Epithelial cell of proximal tubule (primary cell): ENCODE results near the gene TMEM45A. TPM values are rescaled to one million over a fixed set of nuclear protein-coding genes. Genes with fewer than 3 reads are reported as not detected.
"Not testable (repeated sequence)": the region's sequence is repeated elsewhere in the genome, so short reads cannot be mapped to it uniquely, and the experiment has no call there.

Experiments
- DNase-seq: peaks from one replicate; pipeline ENCODE4 v3.0.0-alpha.2; 2011; ENCODE audit warnings: low read depth
- H3K4me3 ChIP-seq: 2 replicates; pipeline ENCODE4 v1.5.1; 2011; ENCODE audit warnings: low read depth, mild to moderate bottlenecking, low read length
- CTCF ChIP-seq: conservative IDR thresholded peaks from 2 replicates; pipeline ENCODE4 v1.5.1; 2012; ENCODE audit warnings: low read depth, mild to moderate bottlenecking, low read length
- total RNA-seq: library from RNA; depleted of rRNA; stranded (reverse); fragments of >200 nt; gene quantifications from 2 replicates; pipeline ENCODE4 v1.2.3, GENCODE V29; 2015

The TMEM45A gene
- total RNA-seq, 1 donor from 2014 or later: 1.8 TPM

- no peak for TF ChIP-seq CTCF
- H3K4me3 ChIP-seq: no peak overlapping the region
- DNase-seq: no peak
These were observed 5.6 kb upstream of the TMEM45A start for GRCh38 chr3:100486808-100487207.

GRCh38 chr3:100489118-100489517 lies 3.3 kb upstream of the TMEM45A start:
- no peak for TF ChIP-seq CTCF
- DNase-seq: no peak
- no peak overlapping the region for H3K4me3 ChIP-seq

- H3K4me3 ChIP-seq: no peak overlapping the region
- no peak for DNase-seq
- no peak for TF ChIP-seq CTCF
These were observed 4.4 kb downstream of the TMEM45A start for GRCh38 chr3:100496711-100497261.

- no peak for DNase-seq
- TF ChIP-seq CTCF: no peak
- H3K4me3 ChIP-seq: no peak overlapping the region
These were observed 7.2 kb downstream of the TMEM45A start for GRCh38 chr3:100499651-100500050.

GRCh38 chr3:100500320-100500880 lies 8.0 kb downstream of the TMEM45A start:
- H3K4me3 ChIP-seq: no peak overlapping the region
- TF ChIP-seq CTCF: no peak
- no peak for DNase-seq

GRCh38 chr3:100503448-100503847 lies 11.0 kb downstream of the TMEM45A start:
- no peak overlapping the region for H3K4me3 ChIP-seq
- TF ChIP-seq CTCF: no peak
- DNase-seq: no peak

- H3K4me3 ChIP-seq: no peak overlapping the region
- no peak for TF ChIP-seq CTCF
- no peak for DNase-seq
These were observed 13.9 kb downstream of the TMEM45A start for GRCh38 chr3:100506355-100506754.

GRCh38 chr3:100509818-100510217 lies 17.4 kb downstream of the TMEM45A start:
- not testable (repeated sequence) for H3K4me3 ChIP-seq, DNase-seq
